Activated CD4-positive, alpha-beta T cell treated with anti-CD3 and anti-CD28 coated beads, Interleukin-2, amount 10 ng/mL, durations not matched to agents 24 days and 14 days (primary cell): ENCODE data around the gene SHISAL2A. TPM values are rescaled to one million over a fixed set of nuclear protein-coding genes. Genes with fewer than 3 reads are reported as not detected.
"Not testable (repeated sequence)": the region's sequence is repeated elsewhere in the genome, so short reads cannot be mapped to it uniquely, and the experiment has no call there.

Experiments used
- DNase-seq: peaks from one replicate; pipeline ENCODE4 v3.0.0; 2022
- H3K27ac Mint-ChIP-seq: one replicate; pipeline ENCODE4 v1.8.0; 2022; ENCODE audit warnings: mild to moderate bottlenecking, mixed read lengths
- H3K27me3 Mint-ChIP-seq: one replicate; pipeline ENCODE4 v1.8.0; 2022; ENCODE audit warnings: mixed read lengths
- H3K36me3 Mint-ChIP-seq: one replicate; pipeline ENCODE4 v1.8.0; 2022; ENCODE audit warnings: low read depth, mild to moderate bottlenecking, mixed read lengths
- H3K4me1 Mint-ChIP-seq: one replicate; pipeline ENCODE4 v1.8.0; 2021; ENCODE audit warnings: mixed read lengths
- H3K4me3 Mint-ChIP-seq: one replicate; pipeline ENCODE4 v1.8.0; 2022; ENCODE audit warnings: mild to moderate bottlenecking, moderate library complexity, mixed read lengths
- H3K9me3 Mint-ChIP-seq: one replicate; pipeline ENCODE4 v1.8.0; 2021; ENCODE audit warnings: mixed read lengths
- intact Hi-C: fragments of 100-400 bp; cut with micrococcal nuclease; formaldehyde crosslinking; loops from one replicate; pipeline ENCODE4 v1.15.1; 2023
- total RNA-seq: library from RNA; stranded (reverse); gene quantifications from 2 replicates; pipeline ENCODE4 v1.2.3, GENCODE V29; 2022

The SHISAL2A gene
- total RNA-seq, 1 donor from 2014 or later, result 4.8 TPM

DNA sequence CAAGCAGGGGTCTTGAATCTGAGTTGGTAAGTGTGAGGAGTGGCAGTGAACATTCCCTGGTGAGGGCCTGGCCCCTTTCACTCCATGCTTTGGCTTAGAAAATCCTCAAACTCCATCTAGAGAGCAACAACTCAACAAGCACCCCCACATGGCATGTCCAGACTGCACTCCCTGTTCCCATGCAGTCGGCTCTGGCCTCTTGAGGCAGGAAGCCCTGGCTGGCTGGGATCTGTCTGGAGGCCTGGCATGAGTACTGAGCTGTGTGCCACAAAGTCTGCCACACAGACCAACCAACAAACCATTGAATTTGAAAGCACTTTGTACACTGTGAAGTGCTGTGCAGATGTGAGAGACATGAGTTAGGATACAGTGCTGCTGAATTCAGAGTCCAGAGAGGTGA is 40.0 kb downstream of the SHISAL2A start:
- H3K4me1 Mint-ChIP-seq, result peaks cover 13% of the 10 kb centered on the region
- intact Hi-C loops, result no loop called here
- H3K27me3 Mint-ChIP-seq, result no peaks in the 10 kb centered on the region

DNA sequence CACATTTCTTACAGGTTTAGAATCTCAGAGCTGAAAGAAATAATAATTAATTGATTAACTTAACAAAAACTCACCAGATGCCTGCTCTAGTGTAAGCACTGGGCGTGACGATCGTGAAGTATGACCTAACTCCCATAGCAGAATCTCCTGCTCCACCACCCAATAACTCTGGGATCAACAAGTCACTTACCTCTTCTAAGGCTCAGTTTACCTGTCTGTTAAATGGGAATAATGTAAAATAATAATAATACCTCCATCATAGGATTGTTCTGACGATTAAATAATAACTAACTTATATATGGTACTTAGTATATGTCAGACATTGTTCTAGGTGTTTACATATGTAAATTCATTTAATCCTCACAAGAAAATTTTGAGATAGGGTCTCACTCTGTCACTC is 40.5 kb downstream of the SHISAL2A start:
- Mint-ChIP-seq H3K27ac (no peak overlapping the region), H3K36me3 (peaks cover 2% of the 10 kb centered on the region), H3K4me3 (no peak overlapping the region), H3K4me1 (peaks cover 13% of the 10 kb centered on the region), H3K9me3 (no peaks in the 10 kb centered on the region), H3K27me3 (no peaks in the 10 kb centered on the region)
- DNase-seq, result no peak
- intact Hi-C loops, result no loop called here

More for the DNA sequence above, 40.0 kb downstream of the SHISAL2A start:
- peaks cover 2% of the 10 kb centered on the region for H3K36me3 Mint-ChIP-seq
- DNase-seq, result no peak
- H3K9me3 Mint-ChIP-seq, result no peaks in the 10 kb centered on the region
- no peak overlapping the region for H3K27ac Mint-ChIP-seq
- H3K4me3 Mint-ChIP-seq, result no peak overlapping the region

DNA sequence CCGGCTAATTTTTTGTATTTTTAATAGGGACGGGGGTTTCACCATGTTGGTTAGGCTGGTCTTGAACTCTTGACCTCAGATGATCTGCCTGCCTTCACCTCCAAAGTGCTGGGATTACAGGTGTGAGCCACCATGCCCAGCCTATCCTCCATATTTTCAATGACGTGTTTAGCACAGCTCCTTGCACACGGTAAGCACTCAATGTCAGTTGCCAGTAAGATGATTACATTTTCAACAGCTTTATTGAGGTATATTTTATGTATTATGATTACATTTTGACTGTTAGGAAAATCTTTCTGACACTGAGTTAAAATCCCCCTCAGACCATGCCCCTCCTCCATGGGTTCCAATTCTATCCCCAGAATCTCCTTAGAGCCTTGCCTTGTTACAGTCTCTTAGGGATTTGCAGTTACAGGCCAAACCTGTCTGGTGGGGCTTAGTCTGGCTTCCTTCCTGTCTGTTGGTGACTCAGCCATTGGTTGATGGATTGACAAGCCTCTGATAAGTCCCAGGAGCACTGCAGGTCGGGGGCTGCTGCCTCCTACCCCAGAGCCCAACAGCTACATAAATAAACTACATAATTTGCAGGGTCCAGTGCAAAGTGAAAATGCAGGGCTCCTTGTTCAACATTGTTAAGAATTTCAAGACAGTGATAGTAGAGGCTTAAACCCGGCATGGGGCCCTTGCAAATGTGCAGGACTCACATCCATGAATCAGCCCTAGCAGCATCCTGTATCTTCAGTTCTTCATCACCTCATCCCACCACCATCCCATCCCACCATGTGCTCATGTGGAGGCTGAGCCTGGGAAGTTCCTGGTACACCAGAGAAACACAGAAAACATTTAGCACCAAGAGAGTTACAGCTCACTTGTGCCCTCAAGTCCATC is 41.8 kb downstream of the SHISAL2A start:
- H3K36me3 Mint-ChIP-seq, result peaks cover 1% of the 10 kb centered on the region

DNA sequence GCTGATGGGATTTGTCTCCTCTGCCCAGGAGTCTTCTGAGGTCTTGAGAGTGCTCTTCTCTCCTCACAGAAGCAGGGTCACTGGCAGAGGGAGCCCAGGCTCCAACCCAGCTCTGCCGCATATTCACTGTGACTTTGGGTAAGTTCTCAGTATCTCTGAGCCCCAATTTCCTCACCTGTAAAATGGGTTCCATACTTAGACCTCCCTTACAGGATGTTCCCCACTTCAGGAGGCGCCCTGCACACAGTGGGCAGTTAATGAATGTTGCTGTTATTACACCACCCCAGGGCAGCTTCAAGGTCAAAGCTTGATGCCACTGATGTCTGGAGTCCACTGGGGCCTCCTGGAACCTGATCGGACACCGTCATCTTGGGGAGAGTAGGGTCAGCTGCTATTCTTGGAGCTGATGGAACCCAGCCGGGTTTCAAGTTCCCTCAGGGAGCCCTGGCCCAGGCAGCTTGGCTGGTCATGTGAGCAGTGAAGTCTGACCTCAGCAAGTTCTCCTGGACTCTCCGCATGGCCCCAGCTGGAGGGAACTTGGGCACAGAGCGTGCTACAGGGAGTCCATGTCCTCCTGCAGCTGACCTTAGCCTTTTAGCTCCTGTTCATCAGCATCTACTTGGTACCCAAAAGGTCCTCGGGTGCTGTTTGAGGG is 43.4 kb downstream of the SHISAL2A start:
- no peak overlapping the region for H3K27ac Mint-ChIP-seq
- peaks cover 13% of the 10 kb centered on the region for H3K4me1 Mint-ChIP-seq
- H3K36me3 Mint-ChIP-seq, result no peaks in the 10 kb centered on the region
- intact Hi-C loops, result no loop called here
- H3K27me3 Mint-ChIP-seq, result no peaks in the 10 kb centered on the region
- no peak for DNase-seq
- H3K4me3 Mint-ChIP-seq, result no peak overlapping the region
- no peaks in the 10 kb centered on the region for H3K9me3 Mint-ChIP-seq

More for the DNA sequence above, 41.8 kb downstream of the SHISAL2A start:
- no peak overlapping the region for H3K4me3 Mint-ChIP-seq
- peak overlapping the region; percentile 41 for H3K27ac Mint-ChIP-seq
- peak; percentile 60 for DNase-seq
- no peaks in the 10 kb centered on the region for H3K27me3 Mint-ChIP-seq
- no peaks in the 10 kb centered on the region for H3K9me3 Mint-ChIP-seq
- intact Hi-C loops, result no loop called here
- H3K4me1 Mint-ChIP-seq, result peaks cover 13% of the 10 kb centered on the region

DNA sequence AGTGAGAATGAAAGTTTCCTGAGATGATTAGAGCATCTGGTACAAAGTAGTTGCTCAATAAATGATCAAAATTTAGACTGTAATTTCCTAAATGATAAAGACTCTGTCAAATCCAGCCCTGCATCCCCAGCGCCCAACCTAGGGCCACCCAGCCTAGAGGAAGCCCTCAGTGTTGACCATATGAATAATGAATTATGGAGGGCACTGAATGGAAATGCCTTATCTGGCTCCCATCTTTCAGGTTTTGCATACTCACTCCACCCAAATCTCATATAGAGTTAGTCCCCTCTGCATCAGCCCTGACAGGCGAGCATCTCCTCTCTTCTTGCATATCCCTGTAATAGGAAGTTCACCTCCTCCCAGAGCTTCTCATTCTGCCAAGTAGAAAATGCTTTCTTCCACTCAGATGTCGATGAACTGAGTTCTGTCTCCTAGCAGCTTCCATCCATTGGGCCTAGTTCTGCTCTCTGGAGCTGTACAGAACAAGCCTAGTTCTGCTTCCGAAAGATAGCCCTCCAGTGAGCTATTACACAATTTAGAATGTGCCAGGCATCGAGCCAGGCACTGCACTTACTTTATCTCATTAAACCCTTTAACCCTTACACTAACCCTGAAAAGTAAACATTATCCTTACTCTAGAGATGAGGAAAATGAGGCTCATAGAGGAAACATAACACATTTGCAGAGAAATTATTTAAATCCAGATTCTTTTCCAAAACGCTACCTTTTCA is 44.3 kb downstream of the SHISAL2A start:
- no peak overlapping the region for H3K27ac Mint-ChIP-seq
- H3K36me3 Mint-ChIP-seq, result no peaks in the 10 kb centered on the region
- no peak overlapping the region for H3K4me3 Mint-ChIP-seq
- DNase-seq, result no peak
- intact Hi-C loops, result no loop called here
- H3K4me1 Mint-ChIP-seq, result peaks cover 13% of the 10 kb centered on the region
- H3K9me3 Mint-ChIP-seq, result no peaks in the 10 kb centered on the region
- no peaks in the 10 kb centered on the region for H3K27me3 Mint-ChIP-seq

DNA sequence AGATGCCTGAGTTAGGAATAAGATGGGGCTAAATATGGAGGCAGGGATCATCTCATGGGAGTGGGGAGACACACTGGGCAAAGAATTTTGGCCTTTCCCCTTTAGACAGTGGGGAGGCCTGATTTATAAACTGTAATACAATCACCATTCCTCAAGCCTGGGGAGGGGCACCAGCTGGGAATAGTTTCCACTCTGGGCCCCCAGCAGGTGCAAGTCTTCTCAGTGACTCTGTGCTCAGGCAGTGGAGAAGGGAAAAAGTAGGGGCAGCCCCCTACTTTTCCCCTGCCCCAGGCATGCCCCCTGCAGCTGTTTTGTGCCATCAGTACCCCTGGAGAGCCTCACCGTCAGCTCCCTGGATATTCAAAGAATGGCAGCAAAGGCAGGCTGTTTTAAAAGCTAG is 46.1 kb downstream of the SHISAL2A start:
- Mint-ChIP-seq H3K27ac (no peak overlapping the region), H3K36me3 (peaks cover 9% of the 10 kb centered on the region), H3K4me1 (peaks cover 12% of the 10 kb centered on the region), H3K9me3 (no peaks in the 10 kb centered on the region), H3K4me3 (no peak overlapping the region), H3K27me3 (no peaks in the 10 kb centered on the region)
- DNase-seq, result peak; percentile 48
- intact Hi-C loops, result no loop called here

DNA sequence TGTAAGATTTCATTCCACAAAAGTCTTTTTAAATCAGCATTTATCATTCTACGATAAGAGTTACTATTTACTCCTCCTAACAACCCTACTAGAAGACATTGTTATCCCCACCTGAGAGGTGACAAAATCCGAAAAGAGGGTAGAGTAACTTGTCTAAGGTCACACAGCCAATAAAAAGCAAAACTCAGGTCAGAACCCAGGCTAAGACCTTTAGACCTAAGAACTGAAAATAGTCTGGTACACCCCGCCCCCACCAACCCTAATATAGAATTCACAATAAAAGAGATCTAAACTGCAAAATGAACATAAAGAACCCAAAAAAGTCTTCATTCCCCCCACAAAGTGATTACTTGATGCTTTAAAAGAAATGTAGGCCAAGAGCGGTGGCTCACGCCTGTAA is 46.5 kb downstream of the SHISAL2A start:
- Mint-ChIP-seq H3K4me3 (no peak overlapping the region), H3K36me3 (peaks cover 11% of the 10 kb centered on the region), H3K27me3 (no peaks in the 10 kb centered on the region), H3K27ac (no peak overlapping the region), H3K4me1 (peaks cover 10% of the 10 kb centered on the region), H3K9me3 (no peaks in the 10 kb centered on the region)
- DNase-seq, result no peak
- intact Hi-C loops, result no loop called here

DNA sequence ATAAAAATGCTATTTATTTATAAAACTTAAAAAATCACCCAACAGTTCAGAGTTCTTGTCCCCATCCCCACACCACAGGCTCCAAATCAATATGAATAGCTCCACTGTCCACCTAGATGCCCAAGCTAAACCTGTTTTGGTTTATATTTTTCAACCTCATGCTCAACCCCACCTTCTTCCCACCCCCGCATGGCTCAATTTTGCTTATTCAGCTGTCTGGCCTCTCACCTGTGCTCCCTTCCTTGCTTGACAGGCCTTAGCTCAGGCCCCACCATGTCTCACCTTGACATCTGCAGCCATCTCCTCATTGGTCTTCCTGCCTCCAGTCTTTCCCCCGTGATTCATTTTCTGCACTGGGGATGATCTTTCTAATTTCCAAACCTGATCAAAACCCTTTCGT is 47.4 kb downstream of the SHISAL2A start:
- Mint-ChIP-seq H3K27me3 (no peaks in the 10 kb centered on the region), H3K4me3 (no peak overlapping the region), H3K27ac (no peak overlapping the region), H3K36me3 (peaks cover 18% of the 10 kb centered on the region), H3K9me3 (no peaks in the 10 kb centered on the region), H3K4me1 (peaks cover 4% of the 10 kb centered on the region)
- intact Hi-C loops, result loop anchor here (10.0 kb wide), 1 partner anchor 126 kb away; the partner anchor contains the start of gene TUT4
- DNase-seq, result no peak

DNA sequence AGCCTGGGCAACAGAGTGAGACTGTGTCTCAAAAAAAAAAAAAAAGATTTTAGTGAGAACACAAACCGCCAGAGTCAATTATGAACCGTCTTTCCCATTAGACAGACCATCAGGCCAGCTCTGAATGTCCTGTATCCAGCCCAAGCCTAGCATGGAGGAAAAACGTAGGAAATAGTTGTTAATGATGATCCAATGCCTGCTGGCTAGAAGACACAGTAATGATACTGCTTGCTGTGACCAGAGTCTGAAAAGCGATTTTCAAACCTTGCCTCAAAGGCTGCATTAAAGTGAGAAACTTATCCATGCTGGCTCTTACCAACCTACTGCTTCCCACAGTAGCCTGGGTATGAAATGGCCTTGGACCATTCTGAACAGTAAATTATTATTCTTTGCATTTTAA is 48.2 kb downstream of the SHISAL2A start:
- no peak overlapping the region for H3K4me3 Mint-ChIP-seq
- no peak overlapping the region for H3K27ac Mint-ChIP-seq
- H3K36me3 Mint-ChIP-seq, result peaks cover 21% of the 10 kb centered on the region
- H3K9me3 Mint-ChIP-seq, result no peaks in the 10 kb centered on the region
- H3K4me1 Mint-ChIP-seq, result peaks cover 7% of the 10 kb centered on the region
- no peaks in the 10 kb centered on the region for H3K27me3 Mint-ChIP-seq
- no peak for DNase-seq
- intact Hi-C loops, result loop anchor here (10.0 kb wide), 1 partner anchor 126 kb away; the partner anchor contains the start of gene TUT4

DNA sequence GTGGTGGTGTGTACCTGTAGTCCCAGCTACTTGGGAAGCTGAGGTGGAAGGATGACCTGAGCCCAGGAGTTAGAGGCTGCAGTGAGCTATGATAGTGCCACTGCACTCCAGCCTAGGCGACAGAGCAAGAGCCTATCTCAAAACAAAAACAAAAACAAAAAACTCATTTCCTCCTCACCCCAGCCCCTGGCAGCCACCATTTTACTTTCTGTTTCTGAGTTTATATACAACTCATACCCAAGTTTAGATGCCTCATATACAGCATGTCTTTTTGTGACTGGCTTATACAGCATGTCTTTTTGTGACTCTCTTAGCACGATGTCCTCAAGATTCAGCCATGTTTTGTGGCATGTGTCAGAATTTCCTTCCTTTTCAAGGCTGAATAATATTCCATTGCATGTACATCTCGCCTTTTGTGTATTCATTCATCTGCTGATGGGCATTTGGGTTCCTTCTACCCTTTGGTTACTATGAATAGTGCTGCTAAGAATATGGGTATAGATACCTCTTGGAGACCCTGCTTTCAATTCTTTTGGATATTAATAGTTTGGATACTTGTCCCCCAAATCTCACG is 50.5 kb downstream of the SHISAL2A start:
- peaks cover 8% of the 10 kb centered on the region for H3K4me1 Mint-ChIP-seq
- DNase-seq, result peak; percentile 64
- no peak overlapping the region for H3K4me3 Mint-ChIP-seq
- H3K27ac Mint-ChIP-seq, result no peak overlapping the region
- H3K27me3 Mint-ChIP-seq, result no peaks in the 10 kb centered on the region
- H3K36me3 Mint-ChIP-seq, result peaks cover 35% of the 10 kb centered on the region
- intact Hi-C loops, result loop anchor here (10.0 kb wide), 1 partner anchor 129 kb away; the partner anchor contains the start of gene TUT4
- H3K9me3 Mint-ChIP-seq, result no peaks in the 10 kb centered on the region

DNA sequence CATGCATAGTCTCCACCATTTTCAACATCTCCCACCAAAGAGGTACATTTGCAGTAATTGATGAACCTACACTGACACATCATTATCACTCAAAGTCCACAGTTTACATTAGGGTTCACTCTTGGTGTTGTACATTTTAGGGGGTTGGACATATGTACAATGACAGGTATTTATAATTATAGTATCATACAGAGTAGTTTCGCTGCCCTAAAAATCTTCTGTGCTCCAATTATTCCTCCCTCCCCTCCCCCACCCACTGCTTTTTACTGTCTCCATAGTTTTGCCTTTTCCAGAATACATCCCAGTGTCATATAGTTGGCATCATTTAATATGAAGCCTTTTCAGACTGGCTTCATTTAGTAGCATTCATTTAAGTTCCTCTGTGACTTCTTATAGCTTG is 51.6 kb downstream of the SHISAL2A start:
- Mint-ChIP-seq H3K27ac (no peak overlapping the region), H3K4me3 (no peak overlapping the region), H3K36me3 (peaks cover 38% of the 10 kb centered on the region), H3K27me3 (no peaks in the 10 kb centered on the region), H3K9me3 (no peaks in the 10 kb centered on the region), H3K4me1 (peaks cover 8% of the 10 kb centered on the region)
- intact Hi-C loops, result loop anchor here (10.0 kb wide), 1 partner anchor 130 kb away; the partner anchor contains the start of gene TUT4
- no peak for DNase-seq

DNA sequence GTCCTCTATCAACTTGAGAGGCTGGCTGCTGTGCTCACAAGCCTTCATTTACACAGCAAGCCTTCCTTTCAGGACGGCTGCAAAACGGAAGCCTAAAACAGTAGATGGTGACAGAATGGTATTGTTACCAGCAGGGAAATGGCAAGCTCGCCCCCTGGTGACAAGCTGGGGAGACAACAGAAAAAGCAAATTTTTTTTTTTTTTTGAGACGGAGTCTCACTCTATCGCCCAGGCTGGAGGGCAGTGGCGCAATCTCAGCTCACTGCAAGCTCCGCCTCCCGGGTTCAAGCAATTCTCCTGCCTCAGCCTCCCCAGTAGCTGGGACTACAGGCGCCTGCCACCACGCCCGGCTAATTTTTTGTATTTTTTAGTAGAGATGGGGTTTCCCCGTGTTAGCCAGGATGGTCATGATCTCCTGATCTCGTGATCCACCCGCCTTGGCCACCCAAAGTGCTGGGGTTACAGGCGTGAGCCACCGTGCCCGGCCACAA is 53.3 kb downstream of the SHISAL2A start:
- intact Hi-C loops, result loop anchor here (1.0 to 10.0 kb wide), 6 partner anchors 27 to 544 kb away; partner anchors contain the start of genes ORC1, PRPF38A, TUT4 and ZFYVE9
- H3K4me1 Mint-ChIP-seq, H3K9me3 Mint-ChIP-seq, H3K4me3 Mint-ChIP-seq, H3K27me3 Mint-ChIP-seq: not testable (repeated sequence)
- peak; percentile 94 for DNase-seq
- Mint-ChIP-seq H3K36me3 (peaks cover 43% of the 10 kb centered on the region), H3K27ac (peak overlapping the region; percentile 47)

DNA sequence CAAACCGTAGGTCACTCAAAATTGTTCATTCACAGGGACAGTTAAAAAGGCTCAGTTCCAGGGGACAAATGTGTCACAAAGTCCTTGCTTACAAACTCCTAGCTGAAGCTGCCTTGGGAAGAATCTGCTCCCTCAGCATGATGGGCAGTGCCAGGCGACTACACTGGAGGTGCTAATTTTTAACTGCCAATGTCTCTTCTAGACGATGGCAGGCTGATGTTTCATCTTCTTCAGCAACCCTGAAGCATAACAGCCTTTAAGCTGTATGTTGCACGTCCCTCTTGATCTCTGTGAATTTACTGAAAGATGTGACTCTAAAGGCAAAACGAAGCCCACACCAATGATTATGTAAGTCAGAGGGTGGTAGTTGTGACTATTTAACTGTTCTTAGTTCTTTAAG is 53.9 kb downstream of the SHISAL2A start:
- Mint-ChIP-seq H3K4me3 (no peak overlapping the region), H3K36me3 (peaks cover 46% of the 10 kb centered on the region), H3K4me1 (peaks cover 9% of the 10 kb centered on the region), H3K9me3 (no peaks in the 10 kb centered on the region), H3K27ac (no peak overlapping the region), H3K27me3 (no peaks in the 10 kb centered on the region)
- peak; percentile 56 for DNase-seq
- intact Hi-C loops, result loop anchor here (1.0 to 10.0 kb wide), 6 partner anchors 28 to 545 kb away; partner anchors contain the start of genes ORC1, PRPF38A, TUT4 and ZFYVE9
